GM12878 (cell line): ENCODE data around the gene ATF2. TPM values are rescaled to one million over a fixed set of nuclear protein-coding genes. Genes with fewer than 3 reads are reported as not detected.

Experiments
- HCFC1 ChIP-seq: fragments of 150-350 bp; IDR thresholded peaks from 2 replicates; pipeline ENCODE4 v1.6.1; 2014; ENCODE audit warnings: low read length
- IKZF1 ChIP-seq: fragments of 450-650 bp; conservative IDR thresholded peaks from 2 replicates; pipeline ENCODE4 v1.6.1; 2017; ENCODE audit warnings: antibody characterized with exemption, mild to moderate bottlenecking
- NFXL1 ChIP-seq: fragments of 450-650 bp; IDR thresholded peaks from 2 replicates; pipeline ENCODE4 v1.6.1; 2017; ENCODE audit warnings: antibody characterized with exemption, mild to moderate bottlenecking, borderline replicate concordance
- NR2C1 ChIP-seq: fragments of 450-650 bp; IDR thresholded peaks from 2 replicates; pipeline ENCODE4 v1.6.1; 2017; ENCODE audit warnings: antibody characterized with exemption, mild to moderate bottlenecking, moderate library complexity
- RAD21 ChIP-seq: IDR thresholded peaks from 2 replicates; pipeline ENCODE4 v1.6.1; 2011; ENCODE audit warnings: mild to moderate bottlenecking, low read depth, low read length, moderate library complexity; ENCODE audit not compliant: insufficient read depth
- RCOR1 ChIP-seq: conservative IDR thresholded peaks from 2 replicates; pipeline ENCODE4 v1.6.1; 2012; ENCODE audit warnings: low read depth, low read length, improper control_type of control experiment
- SREBF1 ChIP-seq: IDR thresholded peaks from 2 replicates; pipeline ENCODE4 v1.6.1; 2012; ENCODE audit warnings: mild to moderate bottlenecking, low read length
- TBL1XR1 ChIP-seq: IDR thresholded peaks from 2 replicates; pipeline ENCODE4 v1.6.1; 2012; ENCODE audit warnings: low read depth, low read length, improper control_type of control experiment
- ZNF384 ChIP-seq: IDR thresholded peaks from 2 replicates; pipeline ENCODE4 v1.6.1; 2012; ENCODE audit warnings: low read depth, mild to moderate bottlenecking, low read length, improper control_type of control experiment, borderline replicate concordance
- polyA plus RNA-seq, 11 experiments: library from polyadenylated mRNA; depleted of rRNA in 4 of 11; unstranded in 6 of 11; stranded (reverse) in 5 of 11; fragments of >200 nt; fragmentation: Nextera tagmentation in 4 of 11; fragmentation: Illumina TruSeq in 1 of 11; extraction: Ambion mirVana in 4 of 11; extraction: Trizol in 1 of 11; gene quantifications; 1 replicate in 1 of 11; 2 replicates in 10 of 11; pipeline versions ENCODE4 v1.2.1 to v1.2.3, GENCODE V29; 2011 to 2016; ENCODE audit warnings: inconsistent platforms in 2 of 11, missing spikeins in 2 of 11, low read depth in 1 of 11
- total RNA-seq, 4 experiments: library from RNA; depleted of rRNA in 3 of 4; stranded (reverse); fragments of >200 nt in 3 of 4; fragmentation: Illumina TruSeq in 1 of 4; extraction: Trizol in 1 of 4; gene quantifications; 2 replicates each; pipeline versions ENCODE4 v1.2.1 to v1.2.3, GENCODE V29; 2013 to 2021
- TF ChIP-seq, protein P1 (sequence below): fragments of 450-650 bp; IDR thresholded peaks from 2 replicates; pipeline ENCODE4 v1.6.1; 2016; ENCODE audit warnings: mild to moderate bottlenecking
- TF ChIP-seq, protein P2 (sequence below): fragments of 450-650 bp; IDR thresholded peaks from 2 replicates; pipeline ENCODE4 v1.6.1; 2014; ENCODE audit warnings: mild to moderate bottlenecking

ATF2 gene
- total and polyA plus RNA-seq, 10 of the 15 experiments (the other 5 are each of a cell fraction or from before 2014, with no cell fraction given): 10.3 to 78.0 (median 36.0) TPM

- TF ChIP-seq NR2C1: no peak
- no peak for TF ChIP-seq ZNF384
- TF ChIP-seq, protein P1, sequence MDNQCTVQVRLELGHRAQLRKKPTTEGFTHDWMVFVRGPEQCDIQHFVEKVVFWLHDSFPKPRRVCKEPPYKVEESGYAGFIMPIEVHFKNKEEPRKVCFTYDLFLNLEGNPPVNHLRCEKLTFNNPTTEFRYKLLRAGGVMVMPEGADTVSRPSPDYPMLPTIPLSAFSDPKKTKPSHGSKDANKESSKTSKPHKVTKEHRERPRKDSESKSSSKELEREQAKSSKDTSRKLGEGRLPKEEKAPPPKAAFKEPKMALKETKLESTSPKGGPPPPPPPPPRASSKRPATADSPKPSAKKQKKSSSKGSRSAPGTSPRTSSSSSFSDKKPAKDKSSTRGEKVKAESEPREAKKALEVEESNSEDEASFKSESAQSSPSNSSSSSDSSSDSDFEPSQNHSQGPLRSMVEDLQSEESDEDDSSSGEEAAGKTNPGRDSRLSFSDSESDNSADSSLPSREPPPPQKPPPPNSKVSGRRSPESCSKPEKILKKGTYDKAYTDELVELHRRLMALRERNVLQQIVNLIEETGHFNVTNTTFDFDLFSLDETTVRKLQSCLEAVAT: peak; percentile 52; the same call in 1 of the 2 replicates
- TF ChIP-seq TBL1XR1: no peak
- TF ChIP-seq RAD21: no peak
- TF ChIP-seq RCOR1: peak; percentile 98
- TF ChIP-seq IKZF1: peak; percentile 78
- TF ChIP-seq, protein P2, sequence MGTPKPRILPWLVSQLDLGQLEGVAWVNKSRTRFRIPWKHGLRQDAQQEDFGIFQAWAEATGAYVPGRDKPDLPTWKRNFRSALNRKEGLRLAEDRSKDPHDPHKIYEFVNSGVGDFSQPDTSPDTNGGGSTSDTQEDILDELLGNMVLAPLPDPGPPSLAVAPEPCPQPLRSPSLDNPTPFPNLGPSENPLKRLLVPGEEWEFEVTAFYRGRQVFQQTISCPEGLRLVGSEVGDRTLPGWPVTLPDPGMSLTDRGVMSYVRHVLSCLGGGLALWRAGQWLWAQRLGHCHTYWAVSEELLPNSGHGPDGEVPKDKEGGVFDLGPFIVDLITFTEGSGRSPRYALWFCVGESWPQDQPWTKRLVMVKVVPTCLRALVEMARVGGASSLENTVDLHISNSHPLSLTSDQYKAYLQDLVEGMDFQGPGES: no peak
- no peak for TF ChIP-seq NFXL1
- TF ChIP-seq SREBF1: no peak
- TF ChIP-seq HCFC1: peak; percentile 57
Observed at GRCh38 chr2:175167792-175168563, at the start of gene ATF2 (continued).
